ENCODE results near the gene MRE11. TPM values are rescaled to one million over a fixed set of nuclear protein-coding genes. Genes with fewer than 3 reads are reported as not detected.
A peak's percentile ranks its signal among the peaks of the same experiment; 100 is the strongest.

Gene MRE11
- total and polyA plus RNA-seq, 2 donors (not counting 1 experiment from before 2014, with no cell fraction given) = 5.7 to 53.5 TPM

GRCh38 chr11:94515398-94515797, 21.8 kb upstream of the MRE11 start:
- peaks cover 11% of the 10 kb centered on the region in 2 donors for H3K4me1 ChIP-seq (ENCODE audit: control insufficient read depth in 2 of 2, insufficient read depth in 2 of 2, low read length in 2 of 2)
- WGBS (ENCODE audit: insufficient coverage) = 80% methylated on average over 1 of the region's 2 CpGs
- Mint-ChIP-seq H3K4me3 (no peak overlapping the region), H3K27me3 (peaks cover 54% of the 10 kb centered on the region), H3K4me1 (peaks cover 15% of the 10 kb centered on the region), H3K27ac (no peak overlapping the region), H3K9me3 (ENCODE audit: insufficient read depth) (no peaks in the 10 kb centered on the region)
- no peaks in the 10 kb centered on the region for H3K36me3 ChIP-seq (replicated peaks in 1 of 2; ENCODE audit: control extremely low read depth in 1 of 2, control insufficient read depth in 1 of 2, extremely low read depth in 1 of 2, insufficient read depth in 2 of 2, low read length in 1 of 2)
- no peaks in the 10 kb centered on the region for H3K79me2 ChIP-seq (ENCODE audit: control insufficient read depth, insufficient read depth, low read length)
- H3K9ac ChIP-seq (ENCODE audit: low read length) = no peak overlapping the region
- no peak overlapping the region for H3K27ac ChIP-seq (ENCODE audit: low read length in 2 of 2)
- no peak overlapping the region for H3K4me3 ChIP-seq (ENCODE audit: control extremely low read depth in 1 of 5, extremely low read depth in 1 of 5, insufficient read depth in 1 of 5, low read depth in 2 of 5, low read length in 4 of 5)
- ATAC-seq (ENCODE audit: low read depth) = no peak
- intact Hi-C loops (cut with micrococcal nuclease) = no loop called here
- DNase-seq = no peak
- H3K4me2 ChIP-seq (replicated peaks; ENCODE audit: low read depth, low read length, poor library complexity, severe bottlenecking) = no peak overlapping the region
- H2AFZ ChIP-seq (ENCODE audit: insufficient read depth, low read depth, low read length, poor library complexity, severe bottlenecking) = no peak overlapping the region
- no peaks in the 10 kb centered on the region for H4K20me1 ChIP-seq (ENCODE audit: control insufficient read depth, insufficient read depth, low read length, poor library complexity, severe bottlenecking)
- CTCF ChIA-PET = interaction anchor here (1.6 to 2.2 kb wide), 2 partner anchors 10 to 14 kb away, joined by 3 to 9 read pairs; no protein-coding TSS in a partner anchor
- POLR2A ChIA-PET = no interaction called here
- H3K27me3 ChIP-seq (replicated peaks in 1 of 4; ENCODE audit: control extremely low read depth in 1 of 4, control insufficient read depth in 3 of 4, insufficient read depth in 4 of 4, low read length in 3 of 4) = peaks cover 0 to 23% (median 11%) of the 10 kb centered on the region in 4 experiments
- no peak for TF ChIP-seq CTCF (IDR thresholded peaks at IDR 0.05)
- TF ChIP-seq EZH2 (IDR thresholded peaks at IDR 0.05; ENCODE audit: borderline replicate concordance, insufficient read depth, low read depth, low read length, poor library complexity, severe bottlenecking) = no peak
- no peaks in the 10 kb centered on the region for H3K9me3 ChIP-seq (ENCODE audit: control extremely low read depth in 1 of 3, control insufficient read depth in 2 of 3, insufficient read depth in 1 of 3, low read length in 2 of 3)

- H3K4me1 Mint-ChIP-seq = peaks cover 15% of the 10 kb centered on the region
- no peak overlapping the region for H3K27ac Mint-ChIP-seq
- no peaks in the 10 kb centered on the region for H3K36me3 ChIP-seq (replicated peaks in 1 of 2; ENCODE audit: control extremely low read depth in 1 of 2, control insufficient read depth in 1 of 2, extremely low read depth in 1 of 2, insufficient read depth in 2 of 2, low read length in 1 of 2)
- intact Hi-C loops (cut with micrococcal nuclease) = no loop called here
- ChIA-PET CTCF (interaction anchor here (1.3 kb wide), 1 partner anchor 618 kb away, joined by 3 read pairs; no protein-coding TSS in a partner anchor), POLR2A (no interaction called here)
- no peak overlapping the region for H2AFZ ChIP-seq (ENCODE audit: insufficient read depth, low read depth, low read length, poor library complexity, severe bottlenecking)
- H3K4me2 ChIP-seq (replicated peaks; ENCODE audit: low read depth, low read length, poor library complexity, severe bottlenecking) = peak overlapping the region; percentile 76
- ATAC-seq (ENCODE audit: low read depth) = no peak
- H3K27ac ChIP-seq (ENCODE audit: low read length in 2 of 2) = no peak overlapping the region
- no peaks in the 10 kb centered on the region for H3K9me3 Mint-ChIP-seq (ENCODE audit: insufficient read depth)
- peaks cover 58% of the 10 kb centered on the region for H3K27me3 Mint-ChIP-seq
- H3K79me2 ChIP-seq (ENCODE audit: control insufficient read depth, insufficient read depth, low read length) = no peaks in the 10 kb centered on the region
- H3K4me3 ChIP-seq (ENCODE audit: control extremely low read depth in 1 of 5, extremely low read depth in 1 of 5, insufficient read depth in 1 of 5, low read depth in 2 of 5, low read length in 4 of 5) = no peak overlapping the region
- no peaks in the 10 kb centered on the region for H3K9me3 ChIP-seq (ENCODE audit: control extremely low read depth in 1 of 3, control insufficient read depth in 2 of 3, insufficient read depth in 1 of 3, low read length in 2 of 3)
- H4K20me1 ChIP-seq (ENCODE audit: control insufficient read depth, insufficient read depth, low read length, poor library complexity, severe bottlenecking) = no peaks in the 10 kb centered on the region
- peaks cover 0 to 23% (median 11%) of the 10 kb centered on the region in 4 experiments for H3K27me3 ChIP-seq (replicated peaks in 1 of 4; ENCODE audit: control extremely low read depth in 1 of 4, control insufficient read depth in 3 of 4, insufficient read depth in 4 of 4, low read length in 3 of 4)
- no peak for TF ChIP-seq EZH2 (IDR thresholded peaks at IDR 0.05; ENCODE audit: borderline replicate concordance, insufficient read depth, low read depth, low read length, poor library complexity, severe bottlenecking)
- no peak for TF ChIP-seq CTCF (IDR thresholded peaks at IDR 0.05)
- WGBS (ENCODE audit: insufficient coverage) = 33% methylated on average over 1 of the region's 2 CpGs
- DNase-seq = no peak
- peak overlapping the region; percentile 85 for H3K4me3 Mint-ChIP-seq
- H3K4me1 ChIP-seq (ENCODE audit: control insufficient read depth in 2 of 2, insufficient read depth in 2 of 2, low read length in 2 of 2) = peaks cover 11% of the 10 kb centered on the region in 2 donors
- no peak overlapping the region for H3K9ac ChIP-seq (ENCODE audit: low read length)
Measured at GRCh38 chr11:94513091-94513490, 19.4 kb upstream of the MRE11 start.

Data from B cell (primary cell).